Sigmoid colon (tissue), 4 donors: ENCODE measurements around the gene TCF20.

Source experiments
- CTCF ChIP-seq, 4 experiments: fragments of 450-650 bp in 3 of 4; fragments of 200-600 bp in 1 of 4; IDR thresholded peaks; one replicate each; pipeline ENCODE4 v1.5.1; 2016 to 2019; ENCODE audit warnings: antibody characterized with exemption in 4 of 4, mild to moderate bottlenecking in 3 of 4, moderate library complexity in 2 of 4
- EP300 ChIP-seq, 4 donors: sonication (generic); formaldehyde crosslinking; IDR thresholded peaks; one replicate each; pipeline ENCODE4 v1.6.1; 2017; ENCODE audit warnings: antibody characterized with exemption in 4 of 4
- POLR2A ChIP-seq, 2 donors: fragments of 450-650 bp; IDR thresholded peaks; one replicate each; pipeline ENCODE4 v1.6.1; 2016; ENCODE audit warnings: antibody characterized with exemption in 2 of 2, mild to moderate bottlenecking in 2 of 2, moderate library complexity in 2 of 2
- POLR2AphosphoS5 ChIP-seq, 4 donors: sonication (generic); formaldehyde crosslinking; IDR thresholded peaks; one replicate each; pipeline ENCODE4 v1.6.1; 2017; ENCODE audit warnings: antibody characterized with exemption in 4 of 4

GRCh38 chr22:42317691-42318547, 47.5 kb upstream of the TCF20 start:
- TF ChIP-seq CTCF (IDR thresholded peaks at IDR 0.05) (no peak), POLR2A (IDR thresholded peaks at IDR 0.05) (no peak), POLR2AphosphoS5 (IDR thresholded peaks at IDR 0.05) (peak in 1 of 4 donors; percentile 15), EP300 (IDR thresholded peaks at IDR 0.05) (no peak)
